IPS-NIHi11 (cell line): ENCODE measurements around the gene MVB12B.
"Not testable (repeated sequence)": the region's sequence is repeated elsewhere in the genome, so short reads cannot be mapped to it uniquely, and the experiment has no call there.

Source experiments
- DNase-seq: peaks from one replicate; pipeline ENCODE4 v3.0.0; 2012; ENCODE audit warnings: mixed read lengths, low spot score

Gene MVB12B

GRCh38 chr9:126474206-126474765 is 147.7 kb downstream of the MVB12B start:
- DNase-seq: no peak

- no peak for DNase-seq
Measured at GRCh38 chr9:126474786-126475485, 148.3 kb downstream of the MVB12B start.

- no peak for DNase-seq
Measured at GRCh38 chr9:126475933-126476555, 149.4 kb downstream of the MVB12B start.

- not testable (repeated sequence) for DNase-seq
Measured at GRCh38 chr9:126477432-126477831, 150.8 kb downstream of the MVB12B start.

GRCh38 chr9:126478216-126478981 is 151.8 kb downstream of the MVB12B start:
- DNase-seq: no peak

- no peak for DNase-seq
Measured at GRCh38 chr9:126479515-126479914, 152.9 kb downstream of the MVB12B start.

GRCh38 chr9:126480813-126481212 is 154.2 kb downstream of the MVB12B start:
- DNase-seq: no peak

GRCh38 chr9:126481862-126482261 is 155.2 kb downstream of the MVB12B start:
- DNase-seq: no peak

- peak; percentile 87 for DNase-seq
Measured at GRCh38 chr9:126482361-126483044, 155.9 kb downstream of the MVB12B start.

GRCh38 chr9:126483468-126484073 is 156.9 kb downstream of the MVB12B start:
- DNase-seq: no peak

- DNase-seq: no peak
Measured at GRCh38 chr9:126485662-126486061, 159.0 kb downstream of the MVB12B start.

- no peak for DNase-seq
Measured at GRCh38 chr9:126486276-126486675, 159.6 kb downstream of the MVB12B start.

GRCh38 chr9:126487856-126488255 is 161.2 kb downstream of the MVB12B start:
- DNase-seq: no peak

- DNase-seq: no peak
Measured at GRCh38 chr9:126488310-126488709, 161.7 kb downstream of the MVB12B start.

GRCh38 chr9:126488881-126489404 is 162.3 kb downstream of the MVB12B start:
- no peak for DNase-seq

GRCh38 chr9:126489581-126490213 is 163.1 kb downstream of the MVB12B start:
- DNase-seq: no peak

GRCh38 chr9:126490214-126490631 is 163.6 kb downstream of the MVB12B start:
- no peak for DNase-seq

- DNase-seq: peak; percentile 61
Measured at GRCh38 chr9:126490871-126491567, 164.4 kb downstream of the MVB12B start.

- no peak for DNase-seq
Measured at GRCh38 chr9:126491568-126491879, 164.9 kb downstream of the MVB12B start.

GRCh38 chr9:126491949-126492348 is 165.3 kb downstream of the MVB12B start:
- no peak for DNase-seq
